ENCODE measurements around the gene R3HDM4. TPM values are rescaled to one million over a fixed set of nuclear protein-coding genes. Genes with fewer than 3 reads are reported as not detected.

Gene R3HDM4
- total and polyA plus RNA-seq, 9 of the 15 experiments (the other 6 are each of a cell fraction or from before 2014, with no cell fraction given): 3.2 to 154 (median 59.0) TPM

DNA sequence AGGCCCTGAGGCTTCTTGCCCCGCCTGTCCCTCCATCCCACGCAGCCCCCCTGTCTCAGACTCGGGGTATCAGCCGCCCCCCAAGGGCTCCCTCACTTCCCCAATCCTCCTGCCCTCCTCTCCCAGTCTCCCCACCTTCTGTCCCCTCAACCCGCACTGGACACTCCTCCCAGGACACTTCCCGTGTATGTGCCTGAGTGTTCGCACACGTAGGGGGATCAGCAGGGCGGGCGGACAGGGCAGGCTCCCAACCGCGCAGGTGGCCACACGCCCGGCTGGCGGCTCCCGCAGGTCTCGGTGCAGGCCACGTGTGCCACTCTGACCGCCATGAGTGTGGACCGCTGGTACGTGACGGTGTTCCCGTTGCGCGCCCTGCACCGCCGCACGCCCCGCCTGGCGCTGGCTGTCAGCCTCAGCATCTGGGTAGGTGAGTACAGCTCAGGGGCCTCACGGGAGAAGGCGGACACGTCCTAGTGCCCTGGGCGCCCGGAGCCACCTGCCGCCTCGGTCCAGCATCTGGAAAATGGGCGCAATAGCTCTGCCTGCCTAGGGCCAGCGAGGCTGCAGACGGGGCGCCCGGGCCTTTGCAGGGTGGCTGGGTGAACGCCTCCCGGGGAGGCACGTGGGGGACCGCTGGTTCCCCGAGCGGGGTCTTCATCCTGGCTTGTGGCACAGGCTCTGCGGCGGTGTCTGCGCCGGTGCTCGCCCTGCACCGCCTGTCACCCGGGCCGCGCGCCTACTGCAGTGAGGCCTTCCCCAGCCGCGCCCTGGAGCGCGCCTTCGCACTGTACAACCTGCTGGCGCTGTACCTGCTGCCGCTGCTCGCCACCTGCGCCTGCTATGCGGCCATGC lies 6.4 kb upstream of the R3HDM4 start (continued):
- TF ChIP-seq ZNF23 (CRISPR knock-in tag; IDR thresholded peaks at IDR 0.05) (no peak), RBFOX2 (IDR thresholded peaks at IDR 0.05; ENCODE audit: low read depth, low read length) (peak; percentile 38; the same call in 1 of the 2 replicates), HNRNPL (IDR thresholded peaks at IDR 0.05; ENCODE audit: low read depth, low read length) (peak; percentile 64; the same call in 1 of the 2 replicates), CSDE1 (IDR thresholded peaks at IDR 0.05) (no peak), FIP1L1 (IDR thresholded peaks at IDR 0.05; ENCODE audit: low read depth, low read length, poor library complexity, severe bottlenecking) (peak; percentile 49), BCOR (IDR thresholded peaks at IDR 0.05) (peak; percentile 68), KDM1A (IDR thresholded peaks at IDR 0.05) (peak in 1 of 2 experiments; percentile 51; a peak in 1 of 4 replicates), SMARCE1 (IDR thresholded peaks at IDR 0.05) (no peak), ZNF76 (CRISPR knock-in tag; IDR thresholded peaks at IDR 0.05; ENCODE audit: borderline replicate concordance) (no peak), HINFP (tag; conservative IDR thresholded peaks at IDR 0.05; ENCODE audit: low read depth) (no peak), SMC3 (conservative IDR thresholded peaks at IDR 0.05; ENCODE audit: insufficient read depth, low read depth, low read length) (no peak), EGR1 (conservative IDR thresholded peaks at IDR 0.05) (no peak), NUFIP1 (IDR thresholded peaks at IDR 0.05; ENCODE audit: partially characterized antibody) (no peak), ZNF57 (CRISPR knock-in tag; IDR thresholded peaks at IDR 0.05) (no peak), ZNF175 (CRISPR knock-in tag; IDR thresholded peaks at IDR 0.05; ENCODE audit: low read depth) (no peak), TEAD1 (CRISPR knock-in tag; IDR thresholded peaks at IDR 0.05) (no peak), RBM22 (IDR thresholded peaks at IDR 0.05; ENCODE audit: low read depth, low read length, poor library complexity, severe bottlenecking) (peak; percentile 48), POLR3G (IDR thresholded peaks at IDR 0.05; ENCODE audit: extremely low read depth, insufficient read length, insufficient replicate concordance) (no peak), SIRT6 (IDR thresholded peaks at IDR 0.05; ENCODE audit: low read depth, low read length) (no peak)

Measured in K562 (cell line).